ENCODE data around the gene ZNF222.
A peak's percentile ranks its signal among the peaks of the same experiment; 100 is the strongest.

The ZNF222 gene

DNA sequence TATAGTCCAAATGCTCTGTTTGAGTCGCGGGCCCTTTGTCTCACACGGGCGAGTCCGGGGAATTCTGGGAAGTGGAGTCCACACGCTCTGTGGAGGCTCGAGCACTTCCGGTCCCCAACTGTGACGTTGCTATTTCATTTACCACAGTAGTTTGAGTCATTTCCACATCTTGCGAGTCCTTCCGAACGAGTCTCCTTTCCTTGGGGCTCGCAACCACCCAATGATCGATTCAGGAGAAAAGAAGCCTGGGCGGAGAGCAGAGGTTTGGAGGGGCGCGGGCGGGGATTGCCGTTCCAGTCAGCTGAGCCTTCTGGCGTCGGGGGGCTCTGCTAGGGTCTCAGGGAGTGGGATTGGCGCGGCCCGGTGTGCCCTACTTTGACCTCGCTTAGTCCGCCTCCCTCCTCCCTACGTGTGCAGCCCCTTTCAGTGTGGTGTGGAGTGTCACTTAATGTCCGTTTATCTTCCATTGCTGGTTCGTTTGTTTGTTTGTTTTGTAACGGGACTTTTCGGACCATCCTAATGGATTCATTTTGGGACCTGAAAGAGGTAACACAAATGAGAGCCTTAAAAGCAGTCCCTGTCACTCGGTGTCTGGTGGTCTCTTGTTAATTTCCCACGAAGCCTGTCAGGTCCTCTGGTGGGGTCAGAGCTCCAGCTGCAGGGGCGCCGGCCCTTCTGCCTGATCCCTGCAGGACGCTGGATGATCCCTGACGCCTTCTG lies at the start of gene ZNF222:
Gene ZNF222 (plus strand): TSS at position 163 of the 720 bp plus-strand sequence. CDS start 58 bp downstream, at position 221.
- peak; percentile 70 for DNase-seq (ENCODE audit: low read depth)

- no peak for DNase-seq (ENCODE audit: low read depth)
Measured at GRCh38 chr19:43976732-43977131, 48.4 kb upstream of the ZNF222 start.

GRCh38 chr19:43983544-43983911 lies 41.7 kb upstream of the ZNF222 start:
- no peak for DNase-seq (ENCODE audit: low read depth)

GRCh38 chr19:43983912-43984686 lies 41.1 kb upstream of the ZNF222 start, which contains the start of gene ZNF155:
TSS of gene ZNF155 (plus strand) at chr19:43984188. CDS start at chr19:43988544, 4,356 bp downstream.
- DNase-seq (ENCODE audit: low read depth): peak; percentile 93

- DNase-seq (ENCODE audit: low read depth): no peak
Measured at GRCh38 chr19:43984687-43985000, 40.5 kb upstream of the ZNF222 start.

DNA sequence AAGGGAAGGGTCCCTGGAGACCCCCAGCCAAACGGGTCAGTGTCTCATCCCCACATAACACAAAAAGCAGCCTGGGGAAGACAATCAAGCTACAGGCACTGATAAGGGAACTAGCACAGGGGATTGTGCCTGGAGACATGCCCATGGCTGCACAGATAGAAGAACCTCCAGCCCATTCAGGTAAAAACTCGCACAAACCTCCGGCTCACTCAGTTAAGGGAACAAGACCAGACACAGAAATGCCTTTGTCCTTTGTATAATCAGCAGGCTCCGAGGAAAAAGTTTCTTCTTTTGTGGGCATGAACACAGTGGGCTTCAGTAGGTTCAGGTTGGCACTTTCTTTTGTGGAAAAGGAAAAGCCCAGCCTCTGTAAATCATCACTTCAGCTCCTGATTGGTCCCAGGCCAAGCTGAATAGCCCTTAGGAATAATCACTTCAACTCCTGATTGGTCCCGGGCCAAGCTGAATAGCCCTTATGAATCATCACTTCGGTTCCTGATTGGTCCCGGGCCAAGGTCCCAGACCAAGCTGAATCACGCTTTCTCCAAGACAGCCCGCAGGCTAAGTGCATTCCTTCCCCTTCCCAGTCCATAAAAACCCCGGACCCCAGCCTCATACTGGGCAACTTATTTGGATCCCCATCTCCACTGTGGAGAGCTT lies 27.4 kb upstream of the ZNF222 start:
- DNase-seq (ENCODE audit: low read depth): no peak

DNA sequence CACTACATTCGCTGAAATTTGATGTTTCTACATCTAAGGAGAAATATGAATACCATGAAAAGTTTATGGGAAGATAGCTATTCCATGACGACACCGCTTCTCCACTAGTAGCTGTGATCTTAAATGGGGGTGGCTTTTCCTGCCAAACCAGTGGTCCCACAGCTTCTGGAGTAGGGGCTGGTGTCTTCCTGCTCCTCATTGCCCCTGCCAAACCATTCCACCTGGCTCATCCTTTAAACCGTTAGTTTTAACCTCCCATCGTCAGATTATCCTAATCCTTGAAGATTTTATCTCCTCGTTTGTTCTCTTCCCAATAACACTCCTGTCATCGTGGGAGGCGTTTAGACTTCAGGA lies 23.0 kb upstream of the ZNF222 start:
- no peak for DNase-seq (ENCODE audit: low read depth)

DNA sequence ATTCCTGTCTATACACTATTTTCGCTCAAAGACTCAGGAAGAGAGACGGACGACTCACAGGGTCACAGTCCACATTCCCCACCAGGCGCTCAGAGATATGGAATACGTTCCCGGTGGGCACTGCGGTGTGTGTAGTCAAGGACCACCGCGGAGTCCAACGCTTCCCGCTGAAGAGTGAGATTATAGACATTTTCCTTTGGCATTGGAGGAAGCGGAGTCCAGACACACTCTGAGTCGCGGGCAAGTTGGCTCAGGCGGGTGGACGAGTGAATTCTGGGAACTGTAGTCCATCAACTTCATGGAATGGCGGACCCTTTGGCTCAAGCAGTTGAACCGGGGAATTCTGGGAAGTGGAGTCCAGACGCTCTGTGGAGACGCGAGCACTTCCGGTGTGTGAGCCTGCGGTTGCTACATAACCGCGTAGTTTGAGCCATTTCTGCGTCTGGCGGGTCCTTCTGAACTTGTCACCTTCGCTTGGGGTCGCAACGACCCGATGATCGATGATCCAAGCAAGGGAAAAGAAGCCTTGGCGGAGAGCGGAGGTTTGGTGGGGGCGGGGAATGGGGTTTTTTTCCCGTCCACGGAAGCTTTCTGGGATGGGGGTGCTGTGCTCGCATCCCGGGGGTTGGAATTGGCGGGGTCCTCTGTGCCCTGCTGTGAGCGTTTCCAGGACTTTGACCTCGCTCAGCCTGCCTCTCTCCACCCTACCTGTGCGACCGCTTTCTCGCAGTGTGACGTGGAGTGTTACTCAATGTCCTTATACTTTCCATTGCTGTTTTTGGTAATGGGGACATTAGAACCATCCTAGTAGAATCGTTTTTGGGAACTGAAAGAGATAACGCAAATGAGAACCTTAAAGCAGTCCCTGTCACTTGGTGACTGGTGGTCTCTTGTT lies 22.4 kb upstream of the ZNF222 start, which contains the start of gene ZNF230:
Gene ZNF230 (plus strand): TSS at position 392 of the 895 bp plus-strand sequence. CDS start 4,122 bp downstream, outside the sequence.
- DNase-seq (ENCODE audit: low read depth): peak; percentile 85

DNA sequence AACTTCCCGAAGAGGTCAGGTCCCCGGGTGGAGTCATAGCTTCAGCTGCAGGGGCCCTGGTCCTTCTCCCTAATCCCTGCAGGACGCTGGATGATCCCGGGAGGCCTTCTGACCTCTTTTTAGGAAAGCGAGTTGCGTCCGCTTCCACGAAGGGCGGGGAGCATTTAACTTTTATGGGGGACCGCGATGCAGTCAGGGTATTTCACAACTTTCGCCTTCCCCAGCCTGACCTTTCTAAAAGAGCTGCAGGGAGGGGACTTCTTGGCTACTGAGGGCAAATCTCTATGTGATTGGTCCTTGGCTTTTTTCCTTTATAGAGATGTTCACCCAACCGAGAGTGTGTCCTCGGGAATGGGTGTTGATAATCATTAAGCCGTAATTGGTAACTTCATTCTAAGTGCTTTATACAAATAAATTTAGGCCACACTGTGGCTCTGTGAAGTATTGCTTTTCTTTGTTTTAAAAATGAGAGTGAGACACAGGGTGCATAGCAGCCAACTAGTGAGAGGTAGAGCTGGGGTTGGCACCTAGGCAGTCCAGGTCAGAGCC lies 21.6 kb upstream of the ZNF222 start:
- DNase-seq (ENCODE audit: low read depth): no peak

GRCh38 chr19:44005973-44006372 lies 19.2 kb upstream of the ZNF222 start:
- DNase-seq (ENCODE audit: low read depth): no peak

GRCh38 chr19:44007473-44007872 lies 17.7 kb upstream of the ZNF222 start:
- no peak for DNase-seq (ENCODE audit: low read depth)

GRCh38 chr19:44010468-44010867 lies 14.7 kb upstream of the ZNF222 start:
- DNase-seq (ENCODE audit: low read depth): no peak

DNA sequence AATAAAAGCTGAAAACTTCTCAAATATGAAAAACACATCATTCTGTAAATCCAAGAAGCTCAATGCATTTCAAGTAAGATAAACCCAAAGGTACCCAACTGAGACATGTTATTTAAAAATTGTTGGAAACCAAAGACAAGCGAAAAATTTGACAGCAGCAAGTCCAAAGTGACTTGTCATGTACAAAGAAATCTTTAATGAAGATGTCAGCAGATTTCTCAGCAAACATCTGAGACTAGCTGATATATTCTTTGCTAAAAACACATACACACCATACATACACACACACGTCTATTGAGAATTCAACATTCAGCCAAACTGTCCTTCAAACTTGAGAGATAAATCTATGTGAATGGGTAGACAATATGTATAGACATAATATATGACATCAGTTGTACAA lies 5.7 kb upstream of the ZNF222 start:
- no peak for DNase-seq (ENCODE audit: low read depth)

- no peak for DNase-seq (ENCODE audit: low read depth)
Measured at GRCh38 chr19:44021221-44021620, 4.0 kb upstream of the ZNF222 start.

- no peak for DNase-seq (ENCODE audit: low read depth)
Measured at GRCh38 chr19:44024900-44025216, 321 bp upstream of the ZNF222 start.

DNA sequence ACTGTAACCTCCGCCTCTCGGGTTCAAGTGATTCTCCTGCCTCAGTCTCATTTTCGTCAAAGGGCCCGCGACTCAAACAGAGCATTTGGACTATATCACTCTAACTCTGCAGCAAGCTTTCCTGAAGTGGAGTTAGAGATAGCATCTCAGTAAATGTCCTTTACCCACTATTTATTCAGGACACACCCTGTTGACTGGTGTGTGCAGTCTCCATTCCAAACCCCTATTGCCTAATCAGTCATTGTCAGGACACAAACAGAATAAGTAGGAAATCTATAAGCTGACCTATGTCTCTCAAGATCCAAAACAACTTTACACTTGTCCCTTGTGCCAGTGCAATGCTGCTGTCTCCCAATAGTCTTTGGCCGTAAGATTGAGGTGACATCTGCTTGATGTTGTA lies 1.4 kb downstream of the ZNF222 start:
- no peak for DNase-seq (ENCODE audit: low read depth)

GRCh38 chr19:44032001-44032610 lies 6.9 kb downstream of the ZNF222 start:
- no peak for DNase-seq (ENCODE audit: low read depth)

DNA sequence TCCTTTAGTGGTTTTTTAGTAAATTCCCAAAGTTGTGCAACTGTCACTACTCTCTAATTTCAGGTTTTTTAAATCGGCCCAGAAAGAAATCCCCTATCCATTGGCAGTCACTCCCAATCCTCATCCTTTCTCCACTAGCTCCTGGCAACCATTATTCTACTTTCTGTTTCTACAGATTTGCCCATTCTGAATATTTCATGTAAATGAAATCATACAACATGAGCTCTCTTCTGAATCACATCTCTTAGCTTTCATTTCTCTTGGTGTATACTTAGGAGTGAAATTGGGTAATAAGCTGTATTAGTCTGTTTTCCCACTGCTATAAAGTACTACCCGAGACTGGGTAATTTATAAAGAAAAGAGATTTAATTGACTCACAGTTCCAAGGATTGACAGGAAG lies 17.0 kb downstream of the ZNF222 start:
- no peak for DNase-seq (ENCODE audit: low read depth)

GRCh38 chr19:44050740-44051649 lies 25.8 kb downstream of the ZNF222 start:
- no peak for DNase-seq (ENCODE audit: low read depth)

DNA sequence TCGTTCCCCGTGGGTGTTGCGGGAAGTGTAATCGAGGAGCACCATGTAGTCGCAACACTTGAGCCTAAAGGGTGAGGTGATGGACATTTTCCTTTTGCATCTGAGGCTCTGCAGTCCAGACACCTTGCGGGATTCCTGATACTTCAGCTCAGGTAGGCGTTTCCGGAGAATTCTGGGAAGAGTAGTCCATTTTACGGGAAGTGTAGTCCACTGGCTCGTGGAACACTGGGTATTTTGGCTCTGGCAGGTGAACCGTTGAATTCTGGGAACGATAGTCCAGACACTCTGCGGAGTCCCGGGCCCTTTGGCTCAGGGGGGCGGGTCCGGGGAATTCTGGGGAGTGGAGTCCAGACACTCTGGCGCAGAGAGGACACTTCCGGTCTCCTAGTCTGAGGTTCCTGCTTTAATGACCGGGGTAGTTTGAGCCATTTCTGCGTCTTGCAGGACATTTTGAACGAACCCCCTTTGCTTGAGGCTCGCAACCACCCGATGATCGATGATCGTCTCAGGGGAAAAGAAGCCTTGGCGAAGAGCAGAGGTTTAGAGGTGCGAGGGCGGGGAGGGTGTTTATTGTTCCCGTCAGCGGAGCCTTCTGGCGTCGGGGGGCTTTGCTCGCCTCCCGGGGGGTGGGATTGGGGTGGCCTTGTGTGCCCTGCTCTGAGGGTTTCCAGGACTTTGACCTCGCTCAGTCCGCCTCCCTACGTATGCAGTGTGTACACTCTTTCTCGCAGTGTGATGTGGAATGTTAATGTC lies 26.6 kb downstream of the ZNF222 start, which contains the start of gene ZNF223:
Gene ZNF223 (plus strand): TSS at position 387 of the 753 bp plus-strand sequence. CDS start 3,141 bp downstream, outside the sequence.
- peak; percentile 67 for DNase-seq (ENCODE audit: low read depth)

Data from non-pigmented ciliary epithelial cell (primary cell).